BLaER1 (cell line): ENCODE measurements around the gene SMARCA2.

Experiments
- H3K27ac ChIP-seq: shearing (Covaris generic); formaldehyde crosslinking; 2 replicates; pipeline ENCODE4 v1.8.1; 2022
- H3K27me3 ChIP-seq: shearing (Covaris generic); formaldehyde crosslinking; 2 replicates; pipeline ENCODE4 v1.8.1; 2022
- H3K36me3 ChIP-seq: shearing (Covaris generic); formaldehyde crosslinking; 2 replicates; pipeline ENCODE4 v1.8.1; 2022
- H3K4me1 ChIP-seq: shearing (Covaris generic); formaldehyde crosslinking; 2 replicates; pipeline ENCODE4 v1.8.1; 2022
- H3K4me2 ChIP-seq: shearing (Covaris generic); formaldehyde crosslinking; 2 replicates; pipeline ENCODE4 v1.8.1; 2022
- H3K4me3 ChIP-seq: shearing (Covaris generic); formaldehyde crosslinking; 2 replicates; pipeline ENCODE4 v1.8.1; 2022
- H3K9ac ChIP-seq: shearing (Covaris generic); formaldehyde crosslinking; 2 replicates; pipeline ENCODE4 v1.8.1; 2022
- H3K9me3 ChIP-seq: shearing (Covaris generic); formaldehyde crosslinking; 2 replicates; pipeline ENCODE4 v1.8.1; 2022
- H4K20me1 ChIP-seq: shearing (Covaris generic); formaldehyde crosslinking; 2 replicates; pipeline ENCODE4 v1.8.1; 2022
- Cebpa-rat ChIP-seq: shearing (Covaris generic); IDR thresholded peaks from 2 replicates; pipeline ENCODE4 v1.8.1; 2022

Gene SMARCA2

DNA sequence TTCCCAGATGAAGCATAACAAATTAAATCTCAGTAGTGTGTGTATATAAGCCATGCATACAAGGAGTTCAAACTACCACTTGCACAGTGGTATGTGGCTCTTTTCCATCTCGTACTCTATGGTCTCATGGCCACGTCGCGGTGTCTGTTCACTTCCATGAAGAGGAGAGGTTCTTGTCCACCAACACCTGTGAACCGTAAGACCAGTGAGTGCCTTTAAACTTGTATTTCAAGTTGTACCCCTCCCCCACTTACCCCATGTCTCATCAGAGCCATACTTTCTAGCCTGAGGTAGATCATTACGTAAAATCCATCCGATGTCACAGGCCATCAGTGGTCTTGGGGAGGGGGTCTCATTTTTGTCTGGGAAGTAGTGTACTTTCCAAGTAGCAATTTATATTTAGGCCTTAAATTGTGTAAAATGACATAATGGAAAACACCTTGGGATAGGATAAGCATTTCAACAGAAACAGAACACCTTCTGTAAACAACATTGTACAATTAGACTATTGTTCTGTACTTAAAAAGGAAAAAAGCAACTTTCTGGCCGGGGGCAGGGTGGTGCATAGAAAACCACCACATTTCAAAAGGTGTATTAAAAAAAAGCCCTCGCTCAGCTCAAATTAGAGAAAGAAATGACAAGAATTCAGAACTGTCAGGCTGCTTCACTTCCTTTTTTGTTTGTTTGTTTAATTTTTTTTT is 163.0 kb downstream of the SMARCA2 start:
- H3K27me3 ChIP-seq: no peaks in the 10 kb centered on the region
- H3K27ac ChIP-seq: no peak overlapping the region
- no peak for TF ChIP-seq Cebpa-rat
- H3K4me3 ChIP-seq: no peak overlapping the region
- H3K9me3 ChIP-seq: peaks cover 8% of the 10 kb centered on the region; the same call in 1 of the 2 replicates
- peaks cover 4% of the 10 kb centered on the region; the same call in 1 of the 2 replicates for H3K4me1 ChIP-seq
- no peak overlapping the region for H3K9ac ChIP-seq
- no peak overlapping the region for H3K4me2 ChIP-seq
- H3K36me3 ChIP-seq: peaks cover 71% of the 10 kb centered on the region
- no peaks in the 10 kb centered on the region for H4K20me1 ChIP-seq

DNA sequence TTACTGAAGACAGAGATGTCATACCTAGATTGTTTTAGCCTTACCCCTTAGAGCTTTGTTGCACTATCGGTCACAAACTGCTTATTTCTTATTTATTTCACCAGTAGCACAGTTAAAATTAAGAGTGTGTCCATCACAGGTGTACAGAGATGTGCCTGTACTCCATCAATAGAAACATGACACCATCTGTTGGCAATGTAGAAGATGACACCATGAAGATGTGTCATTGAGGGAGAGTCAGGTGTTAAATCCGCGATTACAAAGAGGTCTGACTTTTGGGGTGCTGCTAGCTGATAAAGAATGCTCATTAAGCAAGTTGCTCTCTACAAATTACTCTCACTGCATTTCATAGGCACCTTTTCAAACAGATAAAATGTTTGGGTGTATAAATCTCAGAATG is 164.4 kb downstream of the SMARCA2 start:
- H3K27me3 ChIP-seq: no peaks in the 10 kb centered on the region
- H3K4me2 ChIP-seq: no peak overlapping the region
- no peak overlapping the region for H3K9ac ChIP-seq
- peaks cover 4% of the 10 kb centered on the region; the same call in 1 of the 2 replicates for H3K4me1 ChIP-seq
- H3K4me3 ChIP-seq: no peak overlapping the region
- no peak overlapping the region for H3K27ac ChIP-seq
- H3K9me3 ChIP-seq: no peaks in the 10 kb centered on the region
- no peak for TF ChIP-seq Cebpa-rat
- H4K20me1 ChIP-seq: no peaks in the 10 kb centered on the region
- H3K36me3 ChIP-seq: peaks cover 71% of the 10 kb centered on the region

DNA sequence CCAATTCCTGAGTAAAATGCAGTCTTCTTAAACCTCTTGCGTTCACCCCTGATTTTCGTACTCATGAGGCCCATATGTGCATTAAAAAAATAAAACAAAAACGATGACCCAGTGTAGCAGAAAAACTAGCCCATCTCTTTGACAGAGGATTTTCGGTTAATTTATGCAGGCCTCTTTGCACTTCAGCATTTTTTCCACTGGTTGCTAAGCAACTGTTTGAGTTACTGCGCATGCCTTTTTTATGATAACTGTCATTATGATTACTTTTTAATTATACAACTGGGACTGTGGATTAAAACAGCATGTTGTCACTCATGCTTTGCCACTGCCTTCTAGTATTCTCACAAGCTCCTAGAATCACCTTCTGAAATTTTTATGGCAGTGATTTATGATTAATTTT is 165.0 kb downstream of the SMARCA2 start:
- no peaks in the 10 kb centered on the region for H4K20me1 ChIP-seq
- no peak overlapping the region for H3K4me3 ChIP-seq
- H3K27me3 ChIP-seq: no peaks in the 10 kb centered on the region
- peaks cover 4% of the 10 kb centered on the region; the same call in 1 of the 2 replicates for H3K4me1 ChIP-seq
- H3K9me3 ChIP-seq: no peaks in the 10 kb centered on the region
- H3K9ac ChIP-seq: no peak overlapping the region
- H3K36me3 ChIP-seq: peaks cover 71% of the 10 kb centered on the region
- no peak overlapping the region for H3K27ac ChIP-seq
- H3K4me2 ChIP-seq: no peak overlapping the region
- TF ChIP-seq Cebpa-rat: no peak

DNA sequence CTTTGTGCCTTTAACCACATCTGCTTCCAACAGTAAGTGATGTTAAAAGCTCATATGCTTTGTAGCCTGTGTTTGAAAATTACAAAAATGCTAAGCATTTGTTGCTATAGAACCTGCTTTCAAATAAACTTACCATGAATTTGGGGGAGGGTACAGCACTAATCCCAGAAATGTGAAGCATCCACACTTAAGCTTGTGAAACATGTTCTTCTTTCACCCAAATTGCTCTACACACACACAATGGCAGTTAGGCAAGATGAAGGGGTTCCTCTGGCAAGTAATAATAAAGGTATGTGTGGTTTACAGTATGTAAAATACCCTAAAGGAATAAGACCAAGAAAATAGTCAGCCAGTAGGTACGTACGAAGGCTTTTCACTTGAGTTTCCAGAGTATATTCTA is 165.6 kb downstream of the SMARCA2 start:
- Histone ChIP-seq H3K4me2 (no peak overlapping the region), H3K9ac (no peak overlapping the region)

DNA sequence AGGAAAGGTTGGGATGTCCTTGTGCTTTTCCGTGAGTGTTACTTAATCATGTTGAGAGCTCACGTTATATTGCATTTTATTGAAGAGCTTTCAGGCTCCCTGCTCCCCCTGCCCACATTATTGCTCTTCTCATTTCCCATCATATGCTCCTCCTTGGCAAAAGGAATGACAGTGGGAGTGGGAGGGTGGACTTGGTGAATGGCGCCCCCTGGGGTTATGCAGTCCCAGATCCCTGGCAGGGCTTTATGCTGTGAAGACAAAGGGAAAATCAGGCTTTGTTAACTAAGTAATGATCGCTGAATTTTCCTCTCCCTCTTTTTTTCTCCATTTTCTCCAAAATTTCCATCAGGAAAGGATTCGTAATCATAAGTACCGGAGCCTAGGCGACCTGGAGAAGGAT is 166.6 kb downstream of the SMARCA2 start:
- no peak overlapping the region for H3K4me2 ChIP-seq
- H4K20me1 ChIP-seq: no peaks in the 10 kb centered on the region
- peaks cover 4% of the 10 kb centered on the region; the same call in 1 of the 2 replicates for H3K4me1 ChIP-seq
- TF ChIP-seq Cebpa-rat: no peak
- H3K27ac ChIP-seq: no peak overlapping the region
- peaks cover 76% of the 10 kb centered on the region for H3K36me3 ChIP-seq
- H3K9ac ChIP-seq: no peak overlapping the region
- no peak overlapping the region for H3K4me3 ChIP-seq
- H3K27me3 ChIP-seq: no peaks in the 10 kb centered on the region
- H3K9me3 ChIP-seq: no peaks in the 10 kb centered on the region

More for the DNA sequence above, 165.6 kb downstream of the SMARCA2 start:
- TF ChIP-seq Cebpa-rat: no peak
- Histone ChIP-seq H3K4me1 (peaks cover 4% of the 10 kb centered on the region; the same call in 1 of the 2 replicates), H3K27me3 (no peaks in the 10 kb centered on the region), H3K36me3 (peaks cover 75% of the 10 kb centered on the region), H3K4me3 (no peak overlapping the region), H3K9me3 (no peaks in the 10 kb centered on the region), H4K20me1 (no peaks in the 10 kb centered on the region), H3K27ac (no peak overlapping the region)

DNA sequence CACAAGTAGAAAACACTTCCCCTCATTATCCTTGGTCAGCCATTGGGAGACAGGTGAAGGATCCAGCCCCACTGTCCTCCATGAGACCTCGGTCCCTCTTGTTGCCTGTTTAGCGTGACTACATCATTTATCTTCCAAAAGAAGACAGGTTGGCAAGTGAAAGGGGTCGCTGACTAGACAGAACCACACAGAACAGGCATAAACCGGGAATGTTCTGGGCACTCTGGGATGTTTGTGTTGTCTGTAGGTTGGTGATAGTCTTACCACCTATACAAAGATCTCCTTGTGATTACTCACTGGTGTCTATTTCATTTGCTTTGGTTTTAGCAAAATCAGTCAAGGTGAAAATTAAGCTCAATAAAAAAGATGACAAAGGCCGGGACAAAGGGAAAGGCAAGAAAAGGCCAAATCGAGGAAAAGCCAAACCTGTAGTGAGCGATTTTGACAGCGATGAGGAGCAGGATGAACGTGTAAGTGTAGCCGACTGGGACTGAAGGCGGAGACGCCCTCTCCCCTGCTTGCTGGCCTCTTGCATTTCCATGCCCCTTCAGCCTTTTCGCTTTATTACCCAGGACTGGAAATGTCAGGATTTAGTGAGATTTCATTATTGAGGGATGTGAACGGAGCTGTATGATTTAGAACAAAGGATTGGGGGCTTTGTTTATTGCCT is 175.9 kb downstream of the SMARCA2 start:
- Histone ChIP-seq H3K27ac (no peak overlapping the region), H3K36me3 (peaks cover 97% of the 10 kb centered on the region), H3K27me3 (no peaks in the 10 kb centered on the region), H4K20me1 (no peaks in the 10 kb centered on the region), H3K9me3 (no peaks in the 10 kb centered on the region), H3K9ac (no peak overlapping the region), H3K4me3 (no peak overlapping the region), H3K4me1 (no peaks in the 10 kb centered on the region), H3K4me2 (no peak overlapping the region)
- TF ChIP-seq Cebpa-rat: no peak

DNA sequence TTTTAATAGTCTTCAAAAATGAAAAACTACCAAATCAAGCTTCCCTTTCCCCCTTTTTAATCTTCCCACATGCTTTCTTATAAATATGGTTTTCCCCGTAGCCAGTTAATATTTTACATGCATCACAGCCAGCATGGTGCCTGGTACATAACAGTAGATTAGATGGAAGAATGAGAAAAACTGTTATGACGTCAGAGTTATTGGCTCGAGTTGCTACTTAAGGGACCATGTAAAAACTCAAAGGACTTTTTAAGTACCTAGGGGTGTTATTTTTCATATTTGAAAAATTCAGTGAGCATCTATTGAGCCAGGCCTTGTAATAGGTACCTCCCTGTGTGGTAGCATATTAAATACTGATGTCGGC is 176.4 kb downstream of the SMARCA2 start:
- Histone ChIP-seq H3K27ac (no peak overlapping the region), H3K4me1 (no peaks in the 10 kb centered on the region), H3K36me3 (peaks cover 95% of the 10 kb centered on the region), H3K4me3 (no peak overlapping the region), H3K9me3 (no peaks in the 10 kb centered on the region), H3K4me2 (no peak overlapping the region), H3K27me3 (no peaks in the 10 kb centered on the region), H4K20me1 (no peaks in the 10 kb centered on the region), H3K9ac (no peak overlapping the region)
- no peak for TF ChIP-seq Cebpa-rat

DNA sequence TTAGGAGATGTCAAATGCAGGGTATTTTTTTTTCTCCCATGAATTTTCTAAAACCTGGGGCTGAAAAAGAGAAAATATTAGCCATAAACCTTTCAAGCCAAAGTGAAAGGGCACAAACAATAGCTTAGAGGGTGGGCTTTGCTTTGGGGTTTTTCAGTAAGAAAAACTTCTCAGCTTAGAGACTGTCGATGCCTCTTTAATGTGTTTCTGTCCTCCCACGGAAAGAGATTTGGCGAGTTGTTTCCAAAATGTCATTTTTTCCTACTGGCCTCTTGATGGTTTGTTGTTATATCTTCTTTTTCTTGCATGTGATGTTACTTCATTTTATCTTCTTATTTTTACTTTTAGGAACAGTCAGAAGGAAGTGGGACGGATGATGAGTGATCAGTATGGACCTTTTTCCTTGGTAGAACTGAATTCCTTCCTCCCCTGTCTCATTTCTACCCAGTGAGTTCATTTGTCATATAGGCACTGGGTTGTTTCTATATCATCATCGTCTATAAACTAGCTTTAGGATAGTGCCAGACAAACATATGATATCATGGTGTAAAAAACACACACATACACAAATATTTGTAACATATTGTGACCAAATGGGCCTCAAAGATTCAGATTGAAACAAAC is 177.3 kb downstream of the SMARCA2 start:
- peaks cover 88% of the 10 kb centered on the region for H3K36me3 ChIP-seq
- H3K4me1 ChIP-seq: no peaks in the 10 kb centered on the region
- no peak for TF ChIP-seq Cebpa-rat
- H3K9ac ChIP-seq: no peak overlapping the region
- H3K27ac ChIP-seq: no peak overlapping the region
- H3K27me3 ChIP-seq: no peaks in the 10 kb centered on the region
- H3K4me2 ChIP-seq: no peak overlapping the region
- no peaks in the 10 kb centered on the region for H3K9me3 ChIP-seq
- no peak overlapping the region for H3K4me3 ChIP-seq
- H4K20me1 ChIP-seq: no peaks in the 10 kb centered on the region

DNA sequence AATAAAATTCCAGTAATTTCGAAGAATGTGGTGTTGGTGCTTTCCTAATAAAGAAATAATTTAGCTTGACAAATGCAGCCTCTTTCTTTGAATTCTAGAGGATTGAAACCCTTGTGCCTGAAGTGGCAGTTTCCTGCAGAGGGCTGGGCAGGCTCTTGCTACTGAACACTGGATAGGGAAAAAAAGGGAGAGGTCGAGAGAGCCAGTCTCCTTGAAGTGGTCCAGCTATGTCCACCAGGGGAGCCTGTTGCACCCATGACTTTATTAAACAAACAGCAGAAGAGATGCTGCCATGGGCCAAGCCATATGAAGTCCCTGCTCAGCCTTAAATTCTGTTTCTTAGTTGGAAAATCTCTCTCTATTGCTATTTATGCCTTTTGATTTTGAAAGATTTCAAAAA is 178.4 kb downstream of the SMARCA2 start:
- H3K4me1 ChIP-seq: no peaks in the 10 kb centered on the region
- no peak overlapping the region for H3K9ac ChIP-seq
- no peak overlapping the region for H3K27ac ChIP-seq
- no peaks in the 10 kb centered on the region for H4K20me1 ChIP-seq
- TF ChIP-seq Cebpa-rat: no peak
- H3K4me2 ChIP-seq: no peak overlapping the region
- no peaks in the 10 kb centered on the region for H3K27me3 ChIP-seq
- no peak overlapping the region for H3K4me3 ChIP-seq
- peaks cover 88% of the 10 kb centered on the region for H3K36me3 ChIP-seq
- peaks cover under 1% of the 10 kb centered on the region; the same call in 1 of the 2 replicates for H3K9me3 ChIP-seq

DNA sequence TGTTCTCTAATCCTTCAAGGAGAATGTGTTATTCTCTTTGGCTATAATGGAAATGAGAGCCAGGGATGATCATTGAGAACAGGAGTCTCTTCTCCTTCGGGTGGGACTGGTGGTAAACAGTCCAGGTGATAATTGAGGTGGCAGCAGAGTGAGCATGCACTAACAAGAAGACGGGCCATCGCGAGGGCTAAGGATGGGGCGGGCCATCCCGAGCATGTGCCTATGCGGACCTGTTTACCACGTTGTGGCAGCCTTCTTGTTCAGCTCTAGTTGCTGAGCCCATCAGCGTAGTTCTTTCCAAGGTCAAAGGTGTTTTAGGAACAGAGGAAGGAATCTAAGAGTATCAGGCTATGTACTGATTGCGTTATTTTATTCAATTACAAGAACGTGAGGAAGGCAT is 180.1 kb downstream of the SMARCA2 start:
- Histone ChIP-seq H4K20me1 (no peaks in the 10 kb centered on the region), H3K4me2 (no peak overlapping the region), H3K9ac (no peak overlapping the region), H3K4me1 (no peaks in the 10 kb centered on the region), H3K27me3 (no peaks in the 10 kb centered on the region), H3K27ac (no peak overlapping the region), H3K36me3 (peaks cover 83% of the 10 kb centered on the region), H3K4me3 (no peak overlapping the region), H3K9me3 (peaks cover 17% of the 10 kb centered on the region)
- no peak for TF ChIP-seq Cebpa-rat
